GM23248 (cell line): Measurements from ENCODE around the gene POU2AF3. TPM values are rescaled to one million over a fixed set of nuclear protein-coding genes. Genes with fewer than 3 reads are reported as not detected.

Experiments used
- DNase-seq: peaks from one replicate; pipeline ENCODE4 v3.0.0-alpha.2; 2015
- H2AFZ ChIP-seq: fragments of 200-600 bp; sonication (generic); 2 replicates; pipeline ENCODE4 v1.6.1; 2016; ENCODE audit warnings: antibody characterized with exemption
- H3F3A ChIP-seq: fragments of 200-600 bp; sonication (generic); 2 replicates; pipeline ENCODE4 v1.6.1; 2016; ENCODE audit warnings: mild to moderate bottlenecking, antibody characterized with exemption, mixed run types; ENCODE audit not compliant: insufficient read depth
- H3K27ac ChIP-seq: fragments of 200-600 bp; sonication (generic); 2 replicates; pipeline ENCODE4 v1.5.1; 2016; ENCODE audit warnings: mild to moderate bottlenecking
- H3K27me3 ChIP-seq: fragments of 200-600 bp; sonication (generic); replicated peaks from 2 replicates; pipeline ENCODE4 v1.6.1; 2016; ENCODE audit warnings: mild to moderate bottlenecking; ENCODE audit not compliant: insufficient read depth
- H3K36me3 ChIP-seq: fragments of 200-600 bp; sonication (generic); 2 replicates; pipeline ENCODE4 v1.6.1; 2016; ENCODE audit warnings: low read depth, mild to moderate bottlenecking
- H3K4me1 ChIP-seq: fragments of 200-600 bp; sonication (generic); 2 replicates; pipeline ENCODE4 v1.6.1; 2016; ENCODE audit warnings: mild to moderate bottlenecking; ENCODE audit not compliant: insufficient read depth
- H3K4me2 ChIP-seq: fragments of 200-600 bp; sonication (generic); one replicate; pipeline ENCODE4 v1.6.1; 2016; ENCODE audit warnings: mild to moderate bottlenecking; ENCODE audit not compliant: unreplicated experiment
- H3K4me3 ChIP-seq: fragments of 200-600 bp; sonication (generic); 2 replicates; pipeline ENCODE4 v1.5.1; 2016; ENCODE audit warnings: mild to moderate bottlenecking
- H3K79me2 ChIP-seq: fragments of 200-600 bp; sonication (generic); 2 replicates; pipeline ENCODE4 v1.6.1; 2016; ENCODE audit warnings: mild to moderate bottlenecking; ENCODE audit not compliant: insufficient read depth
- H3K9ac ChIP-seq: fragments of 200-600 bp; sonication (generic); 2 replicates; pipeline ENCODE4 v1.6.1; 2016; ENCODE audit warnings: mild to moderate bottlenecking
- H3K9me2 ChIP-seq: fragments of 200-600 bp; sonication (generic); 2 replicates; pipeline ENCODE4 v1.6.1; 2016; ENCODE audit warnings: mixed run types, mild to moderate bottlenecking, moderate library complexity; ENCODE audit not compliant: insufficient read depth
- H3K9me3 ChIP-seq: fragments of 200-600 bp; sonication (generic); one replicate; pipeline ENCODE4 v1.6.1; 2017; ENCODE audit warnings: low read depth
- H4K20me1 ChIP-seq: fragments of 200-600 bp; sonication (generic); 2 replicates; pipeline ENCODE4 v1.6.0; 2016; ENCODE audit not compliant: insufficient read depth
- EZH2 ChIP-seq: fragments of 200-600 bp; sonication (generic); IDR thresholded peaks from 2 replicates; pipeline ENCODE4 v1.6.1; 2018; ENCODE audit warnings: antibody characterized with exemption, mild to moderate bottlenecking; ENCODE audit not compliant: insufficient read depth, poor library complexity, severe bottlenecking
- EZH2phosphoT487 ChIP-seq: fragments of 200-600 bp; sonication (generic); IDR thresholded peaks from 2 replicates; pipeline ENCODE4 v1.6.1; 2018; ENCODE audit warnings: antibody characterized with exemption, moderate library complexity, mild to moderate bottlenecking, low read depth; ENCODE audit not compliant: insufficient read depth
- WGBS, 2 experiments: methylation state at CpG; one replicate each; pipeline ENCODE4 v1.1.6; 2015 to 2017; ENCODE audit warnings: low lambda C conversion rate in 2 of 2, low coverage in 1 of 2; ENCODE audit errors: missing lambda C conversion rate in 2 of 2; 5-methylcytosine and 5-hydroxymethylcytosine counted together
- in situ Hi-C: fragments of 300-500 bp; cut with MboI; formaldehyde crosslinking; loops from 2 replicates; pipeline ENCODE4 v1.15.0; 2020
- polyA plus RNA-seq: library from polyadenylated mRNA; unstranded; fragments of >200 nt; fragmentation: Nextera tagmentation; extraction: Ambion mirVana; gene quantifications from 2 replicates; pipeline ENCODE4 v1.2.1, GENCODE V29; 2016
- total RNA-seq: library from RNA; depleted of rRNA; stranded (reverse); fragments of >200 nt; shearing (Covaris generic); gene quantifications from 2 replicates; pipeline ENCODE4 v1.2.3, GENCODE V29; 2014

Gene POU2AF3
- total and polyA plus RNA-seq, 2 experiments from 2014 or later, result not detected

GRCh38 chr11:111331711-111332479 lies 33.5 kb downstream of the POU2AF3 start:
- peak overlapping the region; percentile 26 for H3K4me2 ChIP-seq
- no peak overlapping the region for H3K4me3 ChIP-seq
- H3F3A ChIP-seq, result peaks cover 5% of the 10 kb centered on the region; the same call in 1 of the 2 replicates
- no peaks in the 10 kb centered on the region for H3K79me2 ChIP-seq
- in situ Hi-C loops, result no loop called here
- no peaks in the 10 kb centered on the region for H4K20me1 ChIP-seq
- H3K9ac ChIP-seq, result no peak overlapping the region
- DNase-seq, result peak; percentile 87
- H3K36me3 ChIP-seq, result no peaks in the 10 kb centered on the region
- H3K4me1 ChIP-seq, result peaks cover 29% of the 10 kb centered on the region
- TF ChIP-seq EZH2phosphoT487 (no peak), EZH2 (no peak)
- peak overlapping the region; percentile 50 for H3K27ac ChIP-seq
- H3K27me3 ChIP-seq, result no peaks in the 10 kb centered on the region
- H2AFZ ChIP-seq, result no peak overlapping the region
- H3K9me3 ChIP-seq, result no peaks in the 10 kb centered on the region
- no peaks in the 10 kb centered on the region for H3K9me2 ChIP-seq
- 49 to 56% methylated on average over 4 of the region's 4 CpGs for WGBS, 2 experiments

GRCh38 chr11:111334532-111335502 lies 36.5 kb downstream of the POU2AF3 start:
- Histone ChIP-seq H3K36me3 (no peaks in the 10 kb centered on the region), H3K9ac (no peak overlapping the region)

GRCh38 chr11:111335549-111335948 lies 37.2 kb downstream of the POU2AF3 start:
- Histone ChIP-seq H3K9me3 (peaks cover 11% of the 10 kb centered on the region), H4K20me1 (no peaks in the 10 kb centered on the region), H3K9ac (no peak overlapping the region), H3K4me1 (peaks cover 32% of the 10 kb centered on the region), H3F3A (peaks cover 5% of the 10 kb centered on the region; the same call in 1 of the 2 replicates), H3K27ac (no peak overlapping the region), H3K4me2 (no peak overlapping the region), H2AFZ (no peak overlapping the region), H3K27me3 (no peaks in the 10 kb centered on the region), H3K4me3 (no peak overlapping the region), H3K9me2 (no peaks in the 10 kb centered on the region), H3K36me3 (no peaks in the 10 kb centered on the region), H3K79me2 (no peaks in the 10 kb centered on the region)
- peak; percentile 35 for DNase-seq
- TF ChIP-seq EZH2phosphoT487 (no peak), EZH2 (no peak)
- 59 to 68% methylated on average over 6 of the region's 6 CpGs for WGBS, 2 experiments
- in situ Hi-C loops, result no loop called here

More at GRCh38 chr11:111334532-111335502, 36.5 kb downstream of the POU2AF3 start:
- Histone ChIP-seq H4K20me1 (no peaks in the 10 kb centered on the region), H3F3A (peaks cover 5% of the 10 kb centered on the region; the same call in 1 of the 2 replicates), H3K9me2 (no peaks in the 10 kb centered on the region), H3K9me3 (peaks cover 5% of the 10 kb centered on the region), H3K4me1 (peaks cover 32% of the 10 kb centered on the region), H3K4me2 (no peak overlapping the region), H2AFZ (no peak overlapping the region), H3K79me2 (no peaks in the 10 kb centered on the region), H3K27me3 (no peaks in the 10 kb centered on the region), H3K4me3 (no peak overlapping the region), H3K27ac (no peak overlapping the region)
- TF ChIP-seq EZH2phosphoT487 (no peak), EZH2 (no peak)
- in situ Hi-C loops, result no loop called here
- WGBS, 2 experiments, result 76 to 81% methylated on average over 9 of the region's 9 CpGs
- no peak for DNase-seq

DNA sequence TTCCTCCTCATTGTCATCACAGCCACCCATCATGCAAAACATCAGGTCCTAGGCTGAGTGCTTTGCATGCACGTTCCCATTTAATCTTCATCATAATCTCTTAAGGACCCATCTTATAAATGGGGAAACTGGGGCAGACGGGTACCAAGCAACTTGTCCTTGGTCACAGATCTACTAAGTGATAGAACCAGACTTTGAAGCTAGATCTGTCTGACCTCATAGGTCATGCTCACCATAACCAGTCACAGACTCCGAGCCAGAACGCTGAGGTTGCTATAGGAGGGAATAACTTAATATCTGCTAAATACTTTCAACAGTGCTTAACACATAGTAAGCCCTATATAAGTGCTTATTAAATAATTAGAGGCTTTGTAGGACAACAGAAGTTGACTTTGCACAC lies 37.7 kb downstream of the POU2AF3 start:
- in situ Hi-C loops, result no loop called here
- peaks cover 32% of the 10 kb centered on the region for H3K4me1 ChIP-seq
- WGBS, 2 experiments, result 89 to 90% methylated on average over 4 of the region's 4 CpGs
- peaks cover 11% of the 10 kb centered on the region for H3K9me3 ChIP-seq
- no peaks in the 10 kb centered on the region for H3K36me3 ChIP-seq
- DNase-seq, result no peak
- H3F3A ChIP-seq, result peaks cover 5% of the 10 kb centered on the region; the same call in 1 of the 2 replicates
- H3K9me2 ChIP-seq, result no peaks in the 10 kb centered on the region
- H4K20me1 ChIP-seq, result no peaks in the 10 kb centered on the region
- H2AFZ ChIP-seq, result no peak overlapping the region
- no peak overlapping the region for H3K9ac ChIP-seq
- TF ChIP-seq EZH2, result no peak
- TF ChIP-seq EZH2phosphoT487, result no peak
- H3K79me2 ChIP-seq, result no peaks in the 10 kb centered on the region
- H3K27me3 ChIP-seq, result no peaks in the 10 kb centered on the region
- peak overlapping the region; percentile 24 for H3K4me2 ChIP-seq
- H3K27ac ChIP-seq, result no peak overlapping the region
- no peak overlapping the region for H3K4me3 ChIP-seq
